HepG2 (cell line): Measurements from ENCODE around the gene PPP4R3A. TPM values are rescaled to one million over a fixed set of nuclear protein-coding genes. Genes with fewer than 3 reads are reported as not detected.

ENCODE experiments used
- ATAC-seq: fragments of 200-7000 bp; cut with Tn5 transposase; 3 replicates; pipeline ENCODE4 v1.9.1; 2020; ENCODE audit warnings: mild to moderate bottlenecking, moderate library complexity
- BruUV-seq: library from RNA; stranded (reverse); fragments of 400-500 nt; replicated peaks from 2 replicates; lab custom pipeline; 2021; lab: Mats Ljungman, UMichigan
- CTCF ChIA-PET: fragments of 300-600 bp; formaldehyde crosslinking; extraction: SDS; loops from one replicate; lab custom pipeline; 2021; ENCODE audit warnings: low total read pairs, inconsistent platforms, low intra/inter-chr PET ratio; lab: Yijun Ruan, JAX
- POLR2A ChIA-PET: fragments of 350-600 bp; sonication (Branson Sonifier 250); formaldehyde crosslinking; loops from one replicate; lab custom pipeline; 2020; ENCODE audit warnings: antibody characterized with exemption, inconsistent platforms; lab: Yijun Ruan, JAX
- DNase-seq: peaks from one replicate; pipeline ENCODE4 v3.0.0-alpha.2; 2015; ENCODE audit warnings: low spot score
- FAIRE-seq: peaks from 3 replicates; lab custom pipeline; 2011; peaks lifted over from hg19 to GRCh38; lab: Jason Lieb, UNC
- H2AFZ ChIP-seq: one replicate; pipeline ENCODE4 v1.6.1; 2011; ENCODE audit warnings: low read length, inconsistent platforms
- H3K27ac ChIP-seq: fragments of 300-600 bp; 3 replicates; pipeline ENCODE4 v1.8.0; 2011; ENCODE audit warnings: mixed run types, mild to moderate bottlenecking, mixed read lengths, low read length, inconsistent platforms; ENCODE audit not compliant: insufficient read depth; ENCODE audit errors: extremely low read length
- H3K27me3 ChIP-seq, 2 experiments: fragments of 200-600 bp in 1 of 2; 2 replicates in 1 of 2; 3 replicates in 1 of 2; pipeline versions ENCODE4 v1.6.0 to v1.8.0; 2011; ENCODE audit warnings: low read length in 2 of 2, mild to moderate bottlenecking in 2 of 2, moderate library complexity in 2 of 2, inconsistent platforms in 1 of 2; ENCODE audit not compliant: insufficient read depth in 2 of 2, control insufficient read depth in 1 of 2
- H3K36me3 ChIP-seq, 2 experiments: fragments of 200-600 bp in 1 of 2; replicated peaks in 1 of 2; 2 replicates in 1 of 2; 3 replicates in 1 of 2; pipeline versions ENCODE4 v1.5.1 to v1.8.0; 2011; ENCODE audit warnings: low read length in 2 of 2, inconsistent platforms in 1 of 2; ENCODE audit not compliant: insufficient read depth in 2 of 2, control insufficient read depth in 1 of 2
- H3K4me1 ChIP-seq: 2 replicates; pipeline ENCODE4 v1.5.1; 2012; ENCODE audit warnings: low read length, inconsistent platforms; ENCODE audit not compliant: insufficient read depth
- H3K4me2 ChIP-seq: 2 replicates; pipeline ENCODE4 v1.6.0; 2011; ENCODE audit warnings: low read depth, low read length, inconsistent platforms
- H3K4me3 ChIP-seq, 3 experiments: fragments of 200-600 bp in 1 of 3; sonication (generic), shearing (Covaris generic) in 1 of 3; replicated peaks in 1 of 3; 2 replicates each; pipeline ENCODE4 v1.5.1; 2011 to 2016; ENCODE audit warnings: low read length in 3 of 3, inconsistent platforms in 2 of 3, low read depth in 2 of 3, mild to moderate bottlenecking in 2 of 3, control low read depth in 1 of 3, mixed read lengths in 1 of 3; ENCODE audit not compliant: insufficient read depth in 1 of 3
- H3K79me2 ChIP-seq: one replicate; pipeline ENCODE4 v1.6.1; 2011; ENCODE audit warnings: low read length, inconsistent platforms; ENCODE audit not compliant: insufficient read depth
- H3K9ac ChIP-seq: 2 replicates; pipeline ENCODE4 v1.6.0; 2011; ENCODE audit warnings: mild to moderate bottlenecking, low read depth, low read length, inconsistent platforms; ENCODE audit not compliant: insufficient read depth
- H3K9me3 ChIP-seq: 2 replicates; pipeline ENCODE4 v1.5.1; 2012; ENCODE audit warnings: mild to moderate bottlenecking, low read length
- H4K20me1 ChIP-seq: 2 replicates; pipeline ENCODE4 v1.6.0; 2011; ENCODE audit warnings: inconsistent platforms, mild to moderate bottlenecking, low read length, moderate library complexity; ENCODE audit not compliant: insufficient read depth
- ARNT2 ChIP-seq: sonication (generic); formaldehyde crosslinking; IDR thresholded peaks from 2 replicates; pipeline ENCODE4 v1.8.0; 2022; ENCODE audit warnings: mild to moderate bottlenecking, low read depth, missing genetic modification reagents, moderate library complexity
- FLYWCH1 ChIP-seq: sonication (generic); formaldehyde crosslinking; IDR thresholded peaks from 2 replicates; pipeline ENCODE4 v1.8.1; 2023; ENCODE audit warnings: mild to moderate bottlenecking, missing genetic modification reagents
- HOXA7 ChIP-seq: sonication (generic); formaldehyde crosslinking; IDR thresholded peaks from 2 replicates; pipeline ENCODE4 v1.8.1; 2022; ENCODE audit warnings: mild to moderate bottlenecking, missing genetic modification reagents, moderate library complexity
- LCORL ChIP-seq, 2 experiments: fragments of 450-650 bp in 1 of 2; sonication (generic) in 1 of 2; formaldehyde crosslinking in 1 of 2; IDR thresholded peaks; 2 replicates each; pipeline versions ENCODE4 v1.5.0 to v1.6.1; 2017 to 2020; ENCODE audit warnings: antibody characterized with exemption in 1 of 2, missing genetic modification reagents in 1 of 2
- SALL2 ChIP-seq: sonication (generic); formaldehyde crosslinking; IDR thresholded peaks from 2 replicates; pipeline ENCODE4 v1.8.1; 2023; ENCODE audit warnings: mild to moderate bottlenecking, missing genetic modification reagents, inconsistent platforms
- WIZ ChIP-seq: sonication (generic); formaldehyde crosslinking; IDR thresholded peaks from 2 replicates; pipeline ENCODE4 v1.5.1; 2020; ENCODE audit warnings: mild to moderate bottlenecking, missing genetic modification reagents
- ZBTB1 ChIP-seq: sonication (generic); formaldehyde crosslinking; IDR thresholded peaks from 2 replicates; pipeline ENCODE4 v1.4.0; 2020; ENCODE audit warnings: missing genetic modification reagents, borderline replicate concordance
- ZFP36 ChIP-seq: fragments of 150-350 bp; IDR thresholded peaks from 2 replicates; pipeline ENCODE4 v1.6.1; 2018; ENCODE audit warnings: borderline replicate concordance, low read length, low read depth; ENCODE audit not compliant: partially characterized antibody
- ZMYM4 ChIP-seq: sonication (generic); formaldehyde crosslinking; IDR thresholded peaks from 2 replicates; pipeline ENCODE4 v1.8.1; 2023; ENCODE audit warnings: mild to moderate bottlenecking, missing genetic modification reagents
- ZNF10 ChIP-seq: sonication (generic); formaldehyde crosslinking; IDR thresholded peaks from 2 replicates; pipeline ENCODE4 v1.4.0; 2020; ENCODE audit warnings: mild to moderate bottlenecking, low read depth, missing genetic modification reagents, borderline replicate concordance
- ZNF280B ChIP-seq: sonication (generic); formaldehyde crosslinking; IDR thresholded peaks from 2 replicates; pipeline ENCODE4 v1.5.0; 2020; ENCODE audit warnings: missing genetic modification reagents, mild to moderate bottlenecking, borderline replicate concordance
- ZNF3 ChIP-seq: IDR thresholded peaks from 2 replicates; pipeline ENCODE4 v1.7.0; 2017; ENCODE audit warnings: inconsistent platforms
- ZNF501 ChIP-seq: sonication (generic); formaldehyde crosslinking; IDR thresholded peaks from 2 replicates; pipeline ENCODE4 v1.5.1; 2020; ENCODE audit warnings: mild to moderate bottlenecking, moderate library complexity, missing genetic modification reagents
- ZNF746 ChIP-seq: sonication (generic); formaldehyde crosslinking; IDR thresholded peaks from 2 replicates; pipeline ENCODE4 v1.8.0; 2022; ENCODE audit warnings: mild to moderate bottlenecking, missing genetic modification reagents
- ZNF788 ChIP-seq: sonication (generic); formaldehyde crosslinking; IDR thresholded peaks from 2 replicates; pipeline ENCODE4 v1.5.0; 2020; ENCODE audit warnings: mild to moderate bottlenecking, missing genetic modification reagents, borderline replicate concordance
- WGBS: methylation state at CpG from one replicate; pipeline ENCODE4 v1.1.6; 2017; ENCODE audit warnings: low lambda C conversion rate; 5-methylcytosine and 5-hydroxymethylcytosine counted together
- in situ Hi-C: cut with HindIII; loops from 2 replicates; pipeline ENCODE4 v1.10.0; 2017; ENCODE audit warnings: low pct_unique_long_range_greater_than_20kb; ENCODE audit not compliant: extremely low pct_ligation_motif_present
- intact Hi-C: fragments of 100-400 bp; cut with micrococcal nuclease; formaldehyde crosslinking; loops from one replicate; pipeline ENCODE4 v1.10.0; 2022; ENCODE audit not compliant: unreplicated experiment
- polyA plus RNA-seq, 8 experiments: library from polyadenylated mRNA; depleted of rRNA in 3 of 8; stranded (reverse) in 7 of 8; unstranded in 1 of 8; fragments of >200 nt; fragmentation: Illumina TruSeq in 4 of 8; extraction: Trizol in 4 of 8; gene quantifications; 2 replicates each; pipeline versions ENCODE4 v1.2.1 to v1.2.3, GENCODE V29; 2011 to 2016; ENCODE audit warnings: low read depth in 4 of 8, missing spikeins in 1 of 8, mixed read lengths in 1 of 8; ENCODE audit not compliant: insufficient read depth in 1 of 8
- total RNA-seq, 5 experiments: library from RNA; depleted of rRNA; stranded (reverse); fragments of >200 nt; fragmentation: Illumina TruSeq; extraction: Trizol; gene quantifications; 2 replicates each; pipeline ENCODE4 v1.2.3, GENCODE V29; 2016; ENCODE audit warnings: low read depth in 1 of 5
- TF ChIP-seq, protein P1 (sequence below): sonication (generic); formaldehyde crosslinking; IDR thresholded peaks from 2 replicates; pipeline ENCODE4 v1.5.1; 2020; ENCODE audit warnings: mild to moderate bottlenecking, missing genetic modification reagents, borderline replicate concordance

PPP4R3A gene
- total and polyA plus RNA-seq, 2 of the 13 experiments (the other 11 are each of a cell fraction or from before 2014, with no cell fraction given): 22.5 to 57.4 TPM

GRCh38 chr14:91473046-91473445 lies 37.1 kb downstream of the PPP4R3A start:
- POLR2A ChIA-PET: no interaction called here
- H3K4me2 ChIP-seq: no peak overlapping the region
- FAIRE-seq: no peak

More at GRCh38 chr14:91473046-91473445, 37.1 kb downstream of the PPP4R3A start:
- peaks cover 4 to 80% of the 10 kb centered on the region in 2 experiments; a peak in 4 of 5 replicates for H3K36me3 ChIP-seq
- no TSS peak for BruUV-seq
- no peak overlapping the region for H3K4me3 ChIP-seq
- no peak overlapping the region for H3K9ac ChIP-seq
- no peak overlapping the region for H3K27ac ChIP-seq
- 100% methylated on average over 2 of the region's 2 CpGs for WGBS
- H3K79me2 ChIP-seq: peaks cover 4% of the 10 kb centered on the region
- no peaks in the 10 kb centered on the region for H3K4me1 ChIP-seq
- CTCF ChIA-PET: no interaction called here
- H4K20me1 ChIP-seq: 0 out of 2 replicates have a peak, but pooled peaks cover 7% of the 10 kb centered on the region
- H3K9me3 ChIP-seq: no peaks in the 10 kb centered on the region
- H2AFZ ChIP-seq: no peak overlapping the region
- no peaks in the 10 kb centered on the region for H3K27me3 ChIP-seq
- no peak for TF ChIP-seq ZBTB1
- TF ChIP-seq ZNF746 (CRISPR knock-in tag): no peak
- no peak for TF ChIP-seq ZNF10 (CRISPR knock-in tag)
- no peak for TF ChIP-seq HOXA7 (CRISPR knock-in tag)
- no peak for TF ChIP-seq ZNF280B
- TF ChIP-seq ZFP36: no peak
- TF ChIP-seq ZNF788 (CRISPR knock-in tag): no peak
- no peak for TF ChIP-seq WIZ (CRISPR knock-in tag)
- TF ChIP-seq, protein P1, sequence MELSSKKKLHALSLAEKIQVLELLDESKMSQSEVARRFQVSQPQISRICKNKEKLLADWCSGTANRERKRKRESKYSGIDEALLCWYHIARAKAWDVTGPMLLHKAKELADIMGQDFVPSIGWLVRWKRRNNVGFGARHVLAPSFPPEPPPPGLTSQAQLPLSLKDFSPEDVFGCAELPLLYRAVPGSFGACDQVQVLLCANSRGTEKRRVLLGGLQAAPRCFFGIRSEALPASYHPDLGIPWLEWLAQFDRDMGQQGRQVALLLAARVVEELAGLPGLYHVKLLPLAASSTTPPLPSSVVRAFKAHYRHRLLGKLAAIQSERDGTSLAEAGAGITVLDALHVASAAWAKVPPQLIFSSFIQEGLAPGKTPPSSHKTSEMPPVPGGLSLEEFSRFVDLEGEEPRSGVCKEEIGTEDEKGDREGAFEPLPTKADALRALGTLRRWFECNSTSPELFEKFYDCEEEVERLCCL (CRISPR knock-in tag): no peak
- no peak for TF ChIP-seq ZMYM4 (CRISPR knock-in tag)
- TF ChIP-seq LCORL (IDR thresholded peaks at IDR 0.05): no peak
- no peak for TF ChIP-seq LCORL (CRISPR knock-in tag; IDR thresholded peaks at IDR 0.05)
- no peak for TF ChIP-seq FLYWCH1 (CRISPR knock-in tag)
- no peak for TF ChIP-seq SALL2 (CRISPR knock-in tag)
- TF ChIP-seq ZNF3: no peak
- TF ChIP-seq ZNF501 (CRISPR knock-in tag): no peak
- no peak for TF ChIP-seq ARNT2 (CRISPR knock-in tag)
- DNase-seq (no peak), ATAC-seq (no peak)
- intact Hi-C loops: no loop called here
- in situ Hi-C loops: no loop called here
